ENCODE data around the gene OR11A1. TPM values are rescaled to one million over a fixed set of nuclear protein-coding genes. Genes with fewer than 3 reads are reported as not detected.

Gene OR11A1
- polyA plus RNA-seq (2012; ENCODE audit: insufficient read depth, insufficient read length, low read depth): not detected

DNA sequence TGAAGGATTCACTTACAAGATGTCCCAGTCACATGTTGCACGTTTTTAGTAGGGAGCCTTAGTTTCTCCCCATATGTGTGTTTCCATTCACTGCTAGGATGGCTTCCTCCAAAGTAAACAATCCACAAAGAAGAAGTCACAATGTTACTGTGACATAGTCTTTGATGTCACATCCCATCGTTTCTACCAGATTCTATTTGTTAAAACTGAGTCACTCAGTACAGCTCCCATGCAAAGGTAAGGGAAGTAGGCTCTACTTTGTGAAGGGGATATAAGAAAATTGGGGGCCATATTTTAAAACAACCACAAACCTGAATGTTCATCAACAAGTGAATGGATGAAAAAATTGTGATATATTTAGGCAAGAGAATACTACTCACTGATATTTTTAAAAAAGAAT lies at the start of gene OR11A1, which contains the start of gene OR2H1:
TSS of gene OR11A1 (minus strand) at position 101 of the 400 bp plus-strand sequence. CDS start 29,430 bp downstream, outside the sequence.
TSS of gene OR2H1 (plus strand) at position 185 of the 400 bp plus-strand sequence. CDS start 4,615 bp downstream, outside the sequence.
- no peaks in the 10 kb centered on the region; the same call in 1 of the 2 replicates for H3K27me3 ChIP-seq
- H3K9me3 ChIP-seq: peaks cover under 1% of the 10 kb centered on the region; the same call in 1 of the 2 replicates
- H3K4me3 ChIP-seq (ENCODE audit: low read depth, low read length): no peak within 1 kb of the TSS
- no peaks in the 10 kb centered on the region for H3K36me3 ChIP-seq
- no peak for TF ChIP-seq CTCF (IDR thresholded peaks at IDR 0.05; ENCODE audit: low read depth, low read length)
- H3K4me1 ChIP-seq: no peaks in the 10 kb centered on the region
- no peak for DNase-seq

GRCh38 chr6:29506446-29507067 lies 49.7 kb upstream of the OR11A1 start:
- TF ChIP-seq CTCF (IDR thresholded peaks at IDR 0.05; ENCODE audit: low read depth, low read length): no peak
- Histone ChIP-seq H3K4me3 (ENCODE audit: low read depth, low read length) (no peak overlapping the region), H3K27me3 (no peaks in the 10 kb centered on the region), H3K4me1 (no peaks in the 10 kb centered on the region), H3K9me3 (no peaks in the 10 kb centered on the region), H3K36me3 (no peaks in the 10 kb centered on the region)
- no peak for DNase-seq

GRCh38 chr6:29505808-29506207 lies 48.9 kb upstream of the OR11A1 start:
- no peaks in the 10 kb centered on the region for H3K36me3 ChIP-seq
- H3K9me3 ChIP-seq: no peaks in the 10 kb centered on the region
- H3K4me3 ChIP-seq (ENCODE audit: low read depth, low read length): no peak overlapping the region
- TF ChIP-seq CTCF (IDR thresholded peaks at IDR 0.05; ENCODE audit: low read depth, low read length): no peak
- no peak for DNase-seq
- no peaks in the 10 kb centered on the region for H3K27me3 ChIP-seq
- no peaks in the 10 kb centered on the region for H3K4me1 ChIP-seq

DNA sequence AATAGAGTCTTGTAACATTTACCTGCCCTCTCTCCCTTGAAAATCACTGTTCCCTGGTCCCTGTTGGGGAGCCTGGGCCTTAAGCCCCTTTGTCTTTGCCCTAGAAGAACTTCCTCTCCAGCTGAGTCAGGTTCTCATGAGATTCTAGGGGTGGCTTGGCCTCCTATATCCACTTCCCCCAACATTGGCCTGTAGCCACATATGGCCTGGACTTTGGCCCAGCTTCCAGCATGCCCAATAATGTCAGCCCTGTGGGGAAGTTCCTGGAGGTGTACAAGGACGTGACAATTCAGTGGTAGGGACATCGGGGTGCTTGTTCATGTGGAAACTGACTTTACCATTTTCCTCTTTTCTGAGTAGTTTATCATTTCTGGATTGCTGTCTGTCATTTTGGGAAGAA lies 48.1 kb upstream of the OR11A1 start:
- Histone ChIP-seq H3K27me3 (no peaks in the 10 kb centered on the region), H3K4me3 (ENCODE audit: low read depth, low read length) (no peak overlapping the region), H3K36me3 (no peaks in the 10 kb centered on the region), H3K4me1 (no peaks in the 10 kb centered on the region), H3K9me3 (no peaks in the 10 kb centered on the region)
- no peak for DNase-seq
- no peak for TF ChIP-seq CTCF (IDR thresholded peaks at IDR 0.05; ENCODE audit: low read depth, low read length)

- Histone ChIP-seq H3K4me3 (ENCODE audit: low read depth, low read length) (no peak overlapping the region), H3K9me3 (no peaks in the 10 kb centered on the region), H3K4me1 (no peaks in the 10 kb centered on the region), H3K36me3 (no peaks in the 10 kb centered on the region), H3K27me3 (no peaks in the 10 kb centered on the region)
- DNase-seq: no peak
- no peak for TF ChIP-seq CTCF (IDR thresholded peaks at IDR 0.05; ENCODE audit: low read depth, low read length)
Observed at GRCh38 chr6:29502597-29502996, 45.7 kb upstream of the OR11A1 start.

GRCh38 chr6:29502181-29502580 lies 45.3 kb upstream of the OR11A1 start:
- no peak for TF ChIP-seq CTCF (IDR thresholded peaks at IDR 0.05; ENCODE audit: low read depth, low read length)

More at GRCh38 chr6:29502181-29502580, 45.3 kb upstream of the OR11A1 start:
- Histone ChIP-seq H3K4me1 (no peaks in the 10 kb centered on the region), H3K36me3 (no peaks in the 10 kb centered on the region), H3K4me3 (ENCODE audit: low read depth, low read length) (no peak overlapping the region), H3K9me3 (no peaks in the 10 kb centered on the region), H3K27me3 (no peaks in the 10 kb centered on the region)
- no peak for DNase-seq
